Measurements from ENCODE around the gene ORAI3.

The ORAI3 gene

GRCh38 chr16:30983289-30983889 lies 34.5 kb downstream of the ORAI3 start:
- TF ChIP-seq ZNF302 (tag by site-specific recombination; IDR thresholded peaks at IDR 0.05; ENCODE audit: low read depth) (no peak), ZNF10 (tag by site-specific recombination; IDR thresholded peaks at IDR 0.05) (0 out of 2 replicates have a peak, but pooled peaks have one; percentile 7), ZBTB6 (tag by site-specific recombination; IDR thresholded peaks at IDR 0.05) (peak; percentile 26; the same call in 1 of the 2 replicates), ZNF146 (tag by site-specific recombination; IDR thresholded peaks at IDR 0.05) (peak; percentile 19; the same call in 1 of the 2 replicates), ZNF223 (tag by site-specific recombination; IDR thresholded peaks at IDR 0.05) (no peak), ZNF561 (tag by site-specific recombination; IDR thresholded peaks at IDR 0.05; ENCODE audit: borderline replicate concordance) (no peak), ZNF596 (tag by site-specific recombination; IDR thresholded peaks at IDR 0.05) (no peak), AEBP2 (tag by site-specific recombination; IDR thresholded peaks at IDR 0.05; ENCODE audit: borderline replicate concordance) (no peak), ZXDB (tag by site-specific recombination; IDR thresholded peaks at IDR 0.05) (no peak), ZSCAN30 (tag by site-specific recombination; IDR thresholded peaks at IDR 0.05) (no peak), SCRT2 (tag by site-specific recombination; IDR thresholded peaks at IDR 0.05) (0 out of 2 replicates have a peak, but pooled peaks have one; percentile 38), HIC1 (tag by site-specific recombination; IDR thresholded peaks at IDR 0.05) (peak; percentile 30; the same call in 1 of the 2 replicates), GLIS2 (tag by site-specific recombination; IDR thresholded peaks at IDR 0.05) (no peak), GLIS1 (tag by site-specific recombination; IDR thresholded peaks at IDR 0.05) (peak; percentile 44), SP2 (tag by site-specific recombination; IDR thresholded peaks at IDR 0.05) (peak; percentile 42), ZFP41 (tag by site-specific recombination; IDR thresholded peaks at IDR 0.05; ENCODE audit: borderline replicate concordance) (no peak), BCL11A (tag by site-specific recombination; IDR thresholded peaks at IDR 0.05; ENCODE audit: low read depth) (no peak), ZNF362 (tag by site-specific recombination; IDR thresholded peaks at IDR 0.05) (no peak), PRDM2 (tag by site-specific recombination; IDR thresholded peaks at IDR 0.05; ENCODE audit: borderline replicate concordance) (no peak), ZBTB17 (tag by site-specific recombination; IDR thresholded peaks at IDR 0.05) (no peak), ZIC2 (tag by site-specific recombination; IDR thresholded peaks at IDR 0.05) (0 out of 2 replicates have a peak, but pooled peaks have one; percentile 21)
- peaks cover 0 to 87% of the 10 kb centered on the region in 2 experiments; a peak in 2 of 3 replicates for H3K36me3 ChIP-seq (ENCODE audit: control insufficient read depth in 2 of 2, insufficient read depth in 1 of 2, low read length in 2 of 2)
- POLR2A ChIA-PET, result interaction anchor here (0.6 to 2.9 kb wide), 12 partner anchors 10 to 1168 kb away, joined by 3 to 13 read pairs (median 4); partner anchors contain the start of genes KAT8, PAGR1, ZNF646 and ZNF668
- no peaks in the 10 kb centered on the region for H3K9me3 ChIP-seq (ENCODE audit: control insufficient read depth, insufficient read depth, low read depth, low read length)
- H3K4me1 ChIP-seq (ENCODE audit: control insufficient read depth, insufficient read depth, low read length), result no peaks in the 10 kb centered on the region
- H3K27ac ChIP-seq (ENCODE audit: extremely low read depth, low read depth, low read length), result no peak overlapping the region
- no peak overlapping the region for H3K4me3 ChIP-seq (ENCODE audit: low read depth, low read length)
- CTCF ChIA-PET, result interaction anchor here (0.6 to 4.2 kb wide), 25 partner anchors 11 to 1168 kb away, joined by 3 to 25 read pairs (median 4); partner anchors contain the start of genes ARMC5, PAGR1, STX4 and TLCD3B
